Stimulated activated CD4-positive, alpha-beta T cell treated with anti-CD3 and anti-CD28 coated beads, Interleukin-4, amount 100 ng/mL, for 4 hours (primary cell): Measurements from ENCODE around the gene OGFRL1.

Source experiments
- DNase-seq, 2 experiments: peaks; one replicate each; pipeline ENCODE4 v3.0.0-alpha.2; 2020

OGFRL1 gene

GRCh38 chr6:71287038-71287437, 1.6 kb upstream of the OGFRL1 start:
- DNase-seq, result no peak

- no peak for DNase-seq
These were observed 734 bp upstream of the OGFRL1 start for GRCh38 chr6:71287926-71288227.

- DNase-seq, result peak in 1 of 2 experiments; percentile 5
These were observed 609 bp downstream of the OGFRL1 start for GRCh38 chr6:71289039-71289801.

GRCh38 chr6:71289802-71290175, 1.2 kb downstream of the OGFRL1 start:
- no peak for DNase-seq

- no peak for DNase-seq
These were observed 2.0 kb downstream of the OGFRL1 start for GRCh38 chr6:71290611-71291010.

GRCh38 chr6:71292001-71292400, 3.4 kb downstream of the OGFRL1 start:
- DNase-seq, result no peak

GRCh38 chr6:71294121-71294523, 5.5 kb downstream of the OGFRL1 start:
- no peak for DNase-seq

- DNase-seq, result no peak
These were observed 9.8 kb downstream of the OGFRL1 start for GRCh38 chr6:71298459-71298858.

- no peak for DNase-seq
These were observed 11.2 kb downstream of the OGFRL1 start for GRCh38 chr6:71299541-71300470.

GRCh38 chr6:71300561-71301168, 12.1 kb downstream of the OGFRL1 start:
- DNase-seq, result no peak

- no peak for DNase-seq
These were observed 12.9 kb downstream of the OGFRL1 start for GRCh38 chr6:71301546-71301945.

- no peak for DNase-seq
These were observed 21.0 kb downstream of the OGFRL1 start for GRCh38 chr6:71309656-71310055.

GRCh38 chr6:71310261-71310660, 21.6 kb downstream of the OGFRL1 start:
- DNase-seq, result no peak

- DNase-seq, result no peak
These were observed 23.5 kb downstream of the OGFRL1 start for GRCh38 chr6:71312089-71312488.

- no peak for DNase-seq
These were observed 28.8 kb downstream of the OGFRL1 start for GRCh38 chr6:71317441-71317840.

GRCh38 chr6:71320041-71320440, 31.4 kb downstream of the OGFRL1 start:
- no peak for DNase-seq

- no peak for DNase-seq
These were observed 32.7 kb downstream of the OGFRL1 start for GRCh38 chr6:71321314-71321713.

- DNase-seq, result no peak
These were observed 35.7 kb downstream of the OGFRL1 start for GRCh38 chr6:71324194-71324785.

GRCh38 chr6:71326611-71327010, 38.0 kb downstream of the OGFRL1 start:
- DNase-seq, result no peak

- no peak for DNase-seq
These were observed 41.9 kb downstream of the OGFRL1 start for GRCh38 chr6:71330501-71330900.

GRCh38 chr6:71332012-71332411, 43.4 kb downstream of the OGFRL1 start:
- DNase-seq, result no peak

GRCh38 chr6:71333050-71333449, 44.4 kb downstream of the OGFRL1 start:
- no peak for DNase-seq

- DNase-seq, result no peak
These were observed 45.1 kb downstream of the OGFRL1 start for GRCh38 chr6:71333697-71334096.
